ENCODE measurements around the gene LETM1. TPM values are rescaled to one million over a fixed set of nuclear protein-coding genes. Genes with fewer than 3 reads are reported as not detected.
A peak's percentile ranks its signal among the peaks of the same experiment; 100 is the strongest.

LETM1 gene
- total and polyA plus RNA-seq, 2 of the 13 experiments (the other 11 are each of a cell fraction or from before 2014, with no cell fraction given) = 9.7 to 41.6 TPM

DNA sequence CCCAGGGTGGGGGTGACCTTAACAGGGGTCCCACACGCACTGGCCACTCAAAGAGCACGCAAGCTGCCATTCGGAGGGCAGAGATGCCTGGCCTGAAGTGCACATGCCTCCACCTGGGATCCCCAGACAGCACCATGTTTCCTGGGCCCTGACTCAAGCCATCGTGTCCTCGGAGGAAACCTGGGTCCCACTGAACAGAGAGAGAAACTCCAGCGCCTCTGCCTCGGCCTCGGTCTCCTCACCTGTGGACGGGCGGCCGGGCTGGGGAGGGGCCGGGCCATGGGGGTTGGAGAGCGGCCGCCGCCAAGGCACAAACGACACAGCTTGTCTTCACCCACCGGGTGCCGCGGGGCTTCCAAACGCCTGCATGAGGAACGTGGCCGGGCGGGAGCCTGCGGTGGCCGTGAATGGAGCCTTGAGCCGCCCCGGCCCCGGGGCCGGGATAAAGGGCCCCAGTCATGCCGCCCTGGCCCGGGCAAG is 92.8 kb downstream of the LETM1 start (continued):
- no peak for TF ChIP-seq ZNF17 (CRISPR knock-in tag; IDR thresholded peaks at IDR 0.05)
- no peak for TF ChIP-seq TBX2 (CRISPR knock-in tag; IDR thresholded peaks at IDR 0.05; ENCODE audit: borderline replicate concordance)
- no peak for TF ChIP-seq ZNF510 (CRISPR knock-in tag; IDR thresholded peaks at IDR 0.05; ENCODE audit: low read depth)
- no peak for TF ChIP-seq ZKSCAN1 (IDR thresholded peaks at IDR 0.05; ENCODE audit: low read length)
- no peak for TF ChIP-seq FOXP1 (IDR thresholded peaks at IDR 0.05)
- TF ChIP-seq FOXP1 (CRISPR knock-in tag; IDR thresholded peaks at IDR 0.05) = no peak
- TF ChIP-seq ZFP62 (CRISPR knock-in tag; IDR thresholded peaks at IDR 0.05) = no peak
- TF ChIP-seq, protein P1, sequence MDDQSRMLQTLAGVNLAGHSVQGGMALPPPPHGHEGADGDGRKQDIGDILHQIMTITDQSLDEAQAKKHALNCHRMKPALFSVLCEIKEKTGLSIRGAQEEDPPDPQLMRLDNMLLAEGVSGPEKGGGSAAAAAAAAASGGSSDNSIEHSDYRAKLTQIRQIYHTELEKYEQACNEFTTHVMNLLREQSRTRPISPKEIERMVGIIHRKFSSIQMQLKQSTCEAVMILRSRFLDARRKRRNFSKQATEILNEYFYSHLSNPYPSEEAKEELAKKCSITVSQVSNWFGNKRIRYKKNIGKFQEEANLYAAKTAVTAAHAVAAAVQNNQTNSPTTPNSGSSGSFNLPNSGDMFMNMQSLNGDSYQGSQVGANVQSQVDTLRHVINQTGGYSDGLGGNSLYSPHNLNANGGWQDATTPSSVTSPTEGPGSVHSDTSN (CRISPR knock-in tag; IDR thresholded peaks at IDR 0.05; ENCODE audit: borderline replicate concordance) = no peak
- TF ChIP-seq, protein P2, sequence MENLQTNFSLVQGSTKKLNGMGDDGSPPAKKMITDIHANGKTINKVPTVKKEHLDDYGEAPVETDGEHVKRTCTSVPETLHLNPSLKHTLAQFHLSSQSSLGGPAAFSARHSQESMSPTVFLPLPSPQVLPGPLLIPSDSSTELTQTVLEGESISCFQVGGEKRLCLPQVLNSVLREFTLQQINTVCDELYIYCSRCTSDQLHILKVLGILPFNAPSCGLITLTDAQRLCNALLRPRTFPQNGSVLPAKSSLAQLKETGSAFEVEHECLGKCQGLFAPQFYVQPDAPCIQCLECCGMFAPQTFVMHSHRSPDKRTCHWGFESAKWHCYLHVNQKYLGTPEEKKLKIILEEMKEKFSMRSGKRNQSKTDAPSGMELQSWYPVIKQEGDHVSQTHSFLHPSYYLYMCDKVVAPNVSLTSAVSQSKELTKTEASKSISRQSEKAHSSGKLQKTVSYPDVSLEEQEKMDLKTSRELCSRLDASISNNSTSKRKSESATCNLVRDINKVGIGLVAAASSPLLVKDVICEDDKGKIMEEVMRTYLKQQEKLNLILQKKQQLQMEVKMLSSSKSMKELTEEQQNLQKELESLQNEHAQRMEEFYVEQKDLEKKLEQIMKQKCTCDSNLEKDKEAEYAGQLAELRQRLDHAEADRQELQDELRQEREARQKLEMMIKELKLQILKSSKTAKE (CRISPR knock-in tag; IDR thresholded peaks at IDR 0.05; ENCODE audit: borderline replicate concordance) = no peak
- no peak for TF ChIP-seq ZNF556 (CRISPR knock-in tag; IDR thresholded peaks at IDR 0.05; ENCODE audit: borderline replicate concordance)
- TF ChIP-seq, protein P3, sequence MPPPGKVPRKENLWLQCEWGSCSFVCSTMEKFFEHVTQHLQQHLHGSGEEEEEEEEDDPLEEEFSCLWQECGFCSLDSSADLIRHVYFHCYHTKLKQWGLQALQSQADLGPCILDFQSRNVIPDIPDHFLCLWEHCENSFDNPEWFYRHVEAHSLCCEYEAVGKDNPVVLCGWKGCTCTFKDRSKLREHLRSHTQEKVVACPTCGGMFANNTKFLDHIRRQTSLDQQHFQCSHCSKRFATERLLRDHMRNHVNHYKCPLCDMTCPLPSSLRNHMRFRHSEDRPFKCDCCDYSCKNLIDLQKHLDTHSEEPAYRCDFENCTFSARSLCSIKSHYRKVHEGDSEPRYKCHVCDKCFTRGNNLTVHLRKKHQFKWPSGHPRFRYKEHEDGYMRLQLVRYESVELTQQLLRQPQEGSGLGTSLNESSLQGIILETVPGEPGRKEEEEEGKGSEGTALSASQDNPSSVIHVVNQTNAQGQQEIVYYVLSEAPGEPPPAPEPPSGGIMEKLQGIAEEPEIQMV (CRISPR knock-in tag; IDR thresholded peaks at IDR 0.05; ENCODE audit: low read depth) = no peak
- TF ChIP-seq RAD51 (IDR thresholded peaks at IDR 0.05; ENCODE audit: borderline replicate concordance) = no peak
- TF ChIP-seq PLRG1 (conservative IDR thresholded peaks at IDR 0.05) = no peak
- TF ChIP-seq, protein P4, sequence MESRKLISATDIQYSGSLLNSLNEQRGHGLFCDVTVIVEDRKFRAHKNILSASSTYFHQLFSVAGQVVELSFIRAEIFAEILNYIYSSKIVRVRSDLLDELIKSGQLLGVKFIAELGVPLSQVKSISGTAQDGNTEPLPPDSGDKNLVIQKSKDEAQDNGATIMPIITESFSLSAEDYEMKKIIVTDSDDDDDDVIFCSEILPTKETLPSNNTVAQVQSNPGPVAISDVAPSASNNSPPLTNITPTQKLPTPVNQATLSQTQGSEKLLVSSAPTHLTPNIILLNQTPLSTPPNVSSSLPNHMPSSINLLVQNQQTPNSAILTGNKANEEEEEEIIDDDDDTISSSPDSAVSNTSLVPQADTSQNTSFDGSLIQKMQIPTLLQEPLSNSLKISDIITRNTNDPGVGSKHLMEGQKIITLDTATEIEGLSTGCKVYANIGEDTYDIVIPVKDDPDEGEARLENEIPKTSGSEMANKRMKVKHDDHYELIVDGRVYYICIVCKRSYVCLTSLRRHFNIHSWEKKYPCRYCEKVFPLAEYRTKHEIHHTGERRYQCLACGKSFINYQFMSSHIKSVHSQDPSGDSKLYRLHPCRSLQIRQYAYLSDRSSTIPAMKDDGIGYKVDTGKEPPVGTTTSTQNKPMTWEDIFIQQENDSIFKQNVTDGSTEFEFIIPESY (CRISPR knock-in tag; IDR thresholded peaks at IDR 0.05) = no peak
- no peak for TF ChIP-seq RFXAP (CRISPR knock-in tag; IDR thresholded peaks at IDR 0.05; ENCODE audit: borderline replicate concordance)
- TF ChIP-seq ZNF672 (CRISPR knock-in tag; IDR thresholded peaks at IDR 0.05) = no peak
- no peak for TF ChIP-seq ZKSCAN8 (CRISPR knock-in tag; IDR thresholded peaks at IDR 0.05; ENCODE audit: borderline replicate concordance)
- TF ChIP-seq, protein P5, sequence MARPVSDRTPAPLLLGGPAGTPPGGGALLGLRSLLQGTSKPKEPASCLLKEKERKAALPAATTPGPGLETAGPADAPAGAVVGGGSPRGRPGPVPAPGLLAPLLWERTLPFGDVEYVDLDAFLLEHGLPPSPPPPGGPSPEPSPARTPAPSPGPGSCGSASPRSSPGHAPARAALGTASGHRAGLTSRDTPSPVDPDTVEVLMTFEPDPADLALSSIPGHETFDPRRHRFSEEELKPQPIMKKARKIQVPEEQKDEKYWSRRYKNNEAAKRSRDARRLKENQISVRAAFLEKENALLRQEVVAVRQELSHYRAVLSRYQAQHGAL (CRISPR knock-in tag; IDR thresholded peaks at IDR 0.05; ENCODE audit: not compliant biosample characterization) = no peak
- no peak for TF ChIP-seq ZNF468 (CRISPR knock-in tag; IDR thresholded peaks at IDR 0.05)
- no peak for TF ChIP-seq ZNF615 (CRISPR knock-in tag; IDR thresholded peaks at IDR 0.05; ENCODE audit: borderline replicate concordance)
- TF ChIP-seq ZNF30 (CRISPR knock-in tag; IDR thresholded peaks at IDR 0.05) = 0 out of 2 replicates have a peak, but pooled peaks have one; percentile 25
- TF ChIP-seq ZNF547 (CRISPR knock-in tag; IDR thresholded peaks at IDR 0.05) = no peak
- no peak for TF ChIP-seq STAG1 (CRISPR knock-in tag; IDR thresholded peaks at IDR 0.05)
- TF ChIP-seq CREBL2 (CRISPR knock-in tag; IDR thresholded peaks at IDR 0.05; ENCODE audit: borderline replicate concordance) = no peak
- no peak for TF ChIP-seq CREB1 (IDR thresholded peaks at IDR 0.05)
- no peak for TF ChIP-seq CREB1 (CRISPR knock-in tag; IDR thresholded peaks at IDR 0.05)
